Measurements from ENCODE around the gene INPP5D.

DNA sequence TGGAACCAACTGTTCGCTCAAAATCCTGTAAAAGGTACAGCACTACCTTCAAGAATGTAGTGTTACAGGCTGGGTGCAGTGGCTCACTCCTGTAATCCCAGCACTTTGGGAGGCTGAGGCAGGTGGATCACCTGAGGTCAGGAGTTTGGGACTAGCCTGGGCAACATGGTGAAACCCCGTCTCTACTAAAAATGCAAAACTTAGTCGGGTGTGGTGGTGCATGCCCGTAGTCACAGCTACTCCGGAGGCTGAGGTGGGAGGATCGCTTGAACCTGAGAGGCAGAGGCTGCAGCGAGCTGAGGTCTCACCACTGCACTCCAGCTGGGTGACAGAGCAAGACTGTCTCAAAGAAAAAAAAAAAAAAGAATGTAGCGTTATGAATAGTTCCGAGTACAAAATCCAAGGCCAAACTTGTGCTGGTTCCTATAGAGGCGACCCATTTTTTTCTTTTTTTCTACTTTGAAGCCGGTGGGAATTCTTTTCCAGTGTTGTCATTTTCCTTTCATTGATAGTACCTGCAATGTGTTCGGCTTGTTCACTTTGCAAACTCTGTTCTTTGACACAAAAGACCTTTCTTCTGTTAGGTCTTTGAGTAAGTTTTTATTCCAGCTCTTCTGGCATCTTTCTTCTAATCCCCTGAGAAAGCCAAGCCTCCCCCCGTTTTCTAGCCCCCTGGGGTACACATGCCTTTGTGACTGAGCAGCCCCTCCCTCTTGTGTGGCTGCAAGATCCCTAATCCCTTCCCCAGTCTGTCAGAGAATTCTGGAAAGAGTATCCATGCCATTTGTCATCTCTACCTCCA, 25.1 kb downstream of the INPP5D start:
- no peak for TF ChIP-seq POLR2AphosphoS5 (IDR thresholded peaks at IDR 0.05)
- TF ChIP-seq, protein P1, sequence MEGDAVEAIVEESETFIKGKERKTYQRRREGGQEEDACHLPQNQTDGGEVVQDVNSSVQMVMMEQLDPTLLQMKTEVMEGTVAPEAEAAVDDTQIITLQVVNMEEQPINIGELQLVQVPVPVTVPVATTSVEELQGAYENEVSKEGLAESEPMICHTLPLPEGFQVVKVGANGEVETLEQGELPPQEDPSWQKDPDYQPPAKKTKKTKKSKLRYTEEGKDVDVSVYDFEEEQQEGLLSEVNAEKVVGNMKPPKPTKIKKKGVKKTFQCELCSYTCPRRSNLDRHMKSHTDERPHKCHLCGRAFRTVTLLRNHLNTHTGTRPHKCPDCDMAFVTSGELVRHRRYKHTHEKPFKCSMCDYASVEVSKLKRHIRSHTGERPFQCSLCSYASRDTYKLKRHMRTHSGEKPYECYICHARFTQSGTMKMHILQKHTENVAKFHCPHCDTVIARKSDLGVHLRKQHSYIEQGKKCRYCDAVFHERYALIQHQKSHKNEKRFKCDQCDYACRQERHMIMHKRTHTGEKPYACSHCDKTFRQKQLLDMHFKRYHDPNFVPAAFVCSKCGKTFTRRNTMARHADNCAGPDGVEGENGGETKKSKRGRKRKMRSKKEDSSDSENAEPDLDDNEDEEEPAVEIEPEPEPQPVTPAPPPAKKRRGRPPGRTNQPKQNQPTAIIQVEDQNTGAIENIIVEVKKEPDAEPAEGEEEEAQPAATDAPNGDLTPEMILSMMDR (IDR thresholded peaks at IDR 0.05) = no peak

Data from stomach (tissue), 4 donors.